ENCODE measurements around the gene SHISA4. TPM values are rescaled to one million over a fixed set of nuclear protein-coding genes. Genes with fewer than 3 reads are reported as not detected.

The SHISA4 gene
- total RNA-seq, 1 experiment from 2014 or later = 7.6 TPM

DNA sequence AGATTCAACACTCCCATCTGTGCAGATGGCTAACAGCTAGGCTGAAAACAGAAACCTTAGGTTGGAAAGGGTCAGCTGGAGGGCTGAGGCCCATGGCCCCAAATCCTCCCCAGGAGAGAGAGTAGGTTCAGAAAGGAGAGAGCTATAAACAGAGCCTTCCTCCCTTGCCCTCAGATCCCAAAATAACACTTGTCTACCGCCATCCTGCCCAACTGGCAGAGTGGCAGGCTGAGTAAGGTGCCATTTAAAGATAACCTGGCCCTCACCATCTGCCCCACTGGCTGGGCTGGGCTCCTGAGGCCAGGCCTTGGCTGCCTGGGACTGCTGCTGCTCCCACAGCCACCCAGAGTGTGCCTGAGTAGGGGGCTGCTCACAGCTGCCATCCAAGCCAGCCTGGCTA lies 4.3 kb upstream of the SHISA4 start:
- no peaks in the 10 kb centered on the region for H3K9me3 Mint-ChIP-seq (ENCODE audit: unreplicated experiment)
- no peaks in the 10 kb centered on the region for H3K27me3 Mint-ChIP-seq (ENCODE audit: insufficient read depth, unreplicated experiment)
- intact Hi-C loops (cut with micrococcal nuclease) = loop anchor here (10.0 kb wide), 1 partner anchor 170 kb away; no protein-coding TSS in a partner anchor
- H3K4me1 Mint-ChIP-seq (ENCODE audit: insufficient read depth, unreplicated experiment) = peaks cover 42% of the 10 kb centered on the region
- TF ChIP-seq, protein P1, sequence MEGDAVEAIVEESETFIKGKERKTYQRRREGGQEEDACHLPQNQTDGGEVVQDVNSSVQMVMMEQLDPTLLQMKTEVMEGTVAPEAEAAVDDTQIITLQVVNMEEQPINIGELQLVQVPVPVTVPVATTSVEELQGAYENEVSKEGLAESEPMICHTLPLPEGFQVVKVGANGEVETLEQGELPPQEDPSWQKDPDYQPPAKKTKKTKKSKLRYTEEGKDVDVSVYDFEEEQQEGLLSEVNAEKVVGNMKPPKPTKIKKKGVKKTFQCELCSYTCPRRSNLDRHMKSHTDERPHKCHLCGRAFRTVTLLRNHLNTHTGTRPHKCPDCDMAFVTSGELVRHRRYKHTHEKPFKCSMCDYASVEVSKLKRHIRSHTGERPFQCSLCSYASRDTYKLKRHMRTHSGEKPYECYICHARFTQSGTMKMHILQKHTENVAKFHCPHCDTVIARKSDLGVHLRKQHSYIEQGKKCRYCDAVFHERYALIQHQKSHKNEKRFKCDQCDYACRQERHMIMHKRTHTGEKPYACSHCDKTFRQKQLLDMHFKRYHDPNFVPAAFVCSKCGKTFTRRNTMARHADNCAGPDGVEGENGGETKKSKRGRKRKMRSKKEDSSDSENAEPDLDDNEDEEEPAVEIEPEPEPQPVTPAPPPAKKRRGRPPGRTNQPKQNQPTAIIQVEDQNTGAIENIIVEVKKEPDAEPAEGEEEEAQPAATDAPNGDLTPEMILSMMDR (IDR thresholded peaks at IDR 0.05; ENCODE audit: unreplicated experiment) = no peak
- H3K4me3 Mint-ChIP-seq (ENCODE audit: unreplicated experiment) = no peak overlapping the region
- no peak for DNase-seq (ENCODE audit: unreplicated experiment)
- POLR2A ChIA-PET = interaction anchor here (0.7 to 6.1 kb wide), 21 partner anchors 9 to 342 kb away, joined by 3 to 69 read pairs (median 6); partner anchors contain the start of genes IPO9, RNPEP and TIMM17A
- no peak overlapping the region for H3K27ac Mint-ChIP-seq (ENCODE audit: low read depth, unreplicated experiment)
- BruUV-seq (replicated peaks) = no TSS peak
- H3K36me3 Mint-ChIP-seq (ENCODE audit: insufficient read depth, unreplicated experiment) = no peaks in the 10 kb centered on the region
- CTCF ChIA-PET = interaction anchor here (0.5 to 12.1 kb wide), 11 partner anchors 9 to 690 kb away, joined by 3 to 162 read pairs (median 5); partner anchors contain the start of gene RNPEP

DNA sequence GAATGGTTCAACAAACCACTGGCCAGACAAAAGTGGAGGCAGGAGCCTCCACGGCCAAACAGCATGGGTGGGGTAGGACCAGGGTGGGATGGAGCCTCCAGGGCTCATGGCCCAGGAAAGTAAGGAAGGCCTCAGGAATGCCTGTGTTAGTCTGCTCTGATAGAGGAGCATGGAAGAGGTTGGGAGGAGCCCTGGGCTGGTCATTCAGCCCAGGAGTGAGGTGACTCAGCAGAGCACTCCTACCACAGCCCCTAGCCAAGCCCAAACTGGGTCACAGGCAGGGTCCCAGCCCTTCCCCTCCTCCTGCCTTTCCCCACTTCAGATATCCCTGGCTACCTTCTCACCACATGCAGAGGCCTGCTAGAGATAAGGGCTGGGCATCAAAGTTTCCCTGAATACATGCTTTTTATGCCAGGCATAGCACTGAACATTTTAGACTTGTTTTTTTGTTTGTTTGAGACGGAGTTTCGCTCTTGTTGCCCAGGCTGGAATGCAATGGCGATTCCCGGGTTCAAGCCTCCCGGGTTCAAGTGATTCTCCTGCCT lies 3.1 kb upstream of the SHISA4 start:
- no TSS peak for BruUV-seq (replicated peaks)
- intact Hi-C loops (cut with micrococcal nuclease) = loop anchor here (10.0 kb wide), 1 partner anchor 171 kb away; no protein-coding TSS in a partner anchor
- Mint-ChIP-seq H3K4me1 (ENCODE audit: insufficient read depth, unreplicated experiment) (peaks cover 42% of the 10 kb centered on the region), H3K27ac (ENCODE audit: low read depth, unreplicated experiment) (no peak overlapping the region), H3K27me3 (ENCODE audit: insufficient read depth, unreplicated experiment) (no peaks in the 10 kb centered on the region), H3K36me3 (ENCODE audit: insufficient read depth, unreplicated experiment) (no peaks in the 10 kb centered on the region), H3K4me3 (ENCODE audit: unreplicated experiment) (no peak overlapping the region), H3K9me3 (ENCODE audit: unreplicated experiment) (no peaks in the 10 kb centered on the region)
- TF ChIP-seq, protein P1 (IDR thresholded peaks at IDR 0.05; ENCODE audit: unreplicated experiment) = no peak
- ChIA-PET POLR2A (interaction anchor here (0.8 to 3.2 kb wide), 7 partner anchors 10 to 87 kb away, joined by 3 to 15 read pairs (median 4); partner anchors contain the start of genes IPO9 and TIMM17A), CTCF (interaction anchor here (0.6 to 12.1 kb wide), 9 partner anchors 10 to 250 kb away, joined by 3 to 162 read pairs (median 5); no protein-coding TSS in a partner anchor)
- peak; percentile 72 for DNase-seq (ENCODE audit: unreplicated experiment)

GRCh38 chr1:201886103-201886885 lies 2.4 kb upstream of the SHISA4 start:
- TF ChIP-seq, protein P1 (IDR thresholded peaks at IDR 0.05; ENCODE audit: unreplicated experiment) = no peak
- H3K27me3 Mint-ChIP-seq (ENCODE audit: insufficient read depth, unreplicated experiment) = no peaks in the 10 kb centered on the region
- ChIA-PET POLR2A (interaction anchor here (0.8 to 2.9 kb wide), 9 partner anchors 10 to 455 kb away, joined by 3 to 13 read pairs (median 4); partner anchors contain the start of genes IPO9 and TIMM17A), CTCF (interaction anchor here (0.6 to 12.1 kb wide), 18 partner anchors 8 to 1134 kb away, joined by 3 to 160 read pairs (median 4); partner anchors contain the start of genes RNPEP and TIMM17A)
- H3K4me1 Mint-ChIP-seq (ENCODE audit: insufficient read depth, unreplicated experiment) = peaks cover 41% of the 10 kb centered on the region
- BruUV-seq (replicated peaks) = no TSS peak
- no peak for DNase-seq (ENCODE audit: unreplicated experiment)
- no peaks in the 10 kb centered on the region for H3K36me3 Mint-ChIP-seq (ENCODE audit: insufficient read depth, unreplicated experiment)
- intact Hi-C loops (cut with micrococcal nuclease) = loop anchor here (10.0 kb wide), 1 partner anchor 171 kb away; no protein-coding TSS in a partner anchor
- H3K27ac Mint-ChIP-seq (ENCODE audit: low read depth, unreplicated experiment) = no peak overlapping the region
- no peak overlapping the region for H3K4me3 Mint-ChIP-seq (ENCODE audit: unreplicated experiment)
- no peaks in the 10 kb centered on the region for H3K9me3 Mint-ChIP-seq (ENCODE audit: unreplicated experiment)

Measured in MCF 10A (cell line).